Uterus (tissue), 2 donors: ENCODE data around the gene SFXN1.

Experiments
- CTCF ChIP-seq, 4 experiments: fragments of 200-600 bp in 2 of 4; fragments of 450-650 bp in 2 of 4; sonication (generic) in 2 of 4; IDR thresholded peaks; one replicate each; pipeline ENCODE4 v1.5.1; 2016 to 2019; ENCODE audit warnings: antibody characterized with exemption in 4 of 4, mild to moderate bottlenecking in 2 of 4, moderate library complexity in 1 of 4
- POLR2A ChIP-seq, 2 donors: fragments of 450-650 bp; IDR thresholded peaks; one replicate each; pipeline ENCODE4 v1.6.1; 2016; ENCODE audit warnings: antibody characterized with exemption in 2 of 2, mild to moderate bottlenecking in 1 of 2, moderate library complexity in 1 of 2

DNA sequence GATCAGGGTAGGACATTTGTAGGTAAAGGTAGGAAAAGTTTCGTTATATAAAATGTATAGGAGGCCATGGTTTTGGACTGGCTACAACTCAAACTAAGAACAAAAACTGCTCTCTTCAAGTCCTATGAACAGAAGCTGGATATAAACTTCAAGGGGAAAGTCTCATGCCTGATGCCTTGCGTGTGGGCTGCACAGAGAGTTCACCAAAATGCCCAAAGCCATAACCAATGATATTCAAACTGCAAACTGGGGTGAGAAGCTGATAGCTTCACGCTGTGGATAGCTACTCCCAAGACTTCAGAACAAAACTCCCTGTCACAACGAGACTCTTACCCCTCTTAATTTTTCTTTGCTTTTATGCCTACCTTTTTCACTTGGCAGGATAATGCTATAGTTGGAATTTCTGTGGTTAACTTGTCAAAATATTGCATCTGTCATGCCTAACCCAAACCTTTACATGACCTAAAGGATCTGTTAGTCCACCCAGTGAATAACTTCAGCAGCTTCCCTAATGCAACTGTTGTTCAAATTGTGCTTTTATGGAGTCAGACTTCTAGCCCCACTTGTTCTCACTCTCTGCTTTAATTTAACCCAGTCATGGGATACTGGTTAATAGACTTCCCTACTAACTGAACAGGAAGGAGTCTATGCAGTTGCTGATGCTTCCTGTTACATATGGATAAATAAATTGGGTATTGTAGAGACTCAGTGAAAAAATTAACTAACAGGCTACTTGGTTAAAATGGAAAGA, 71.9 kb downstream of the SFXN1 start:
- TF ChIP-seq CTCF (IDR thresholded peaks at IDR 0.05) = no peak
- no peak for TF ChIP-seq POLR2A (IDR thresholded peaks at IDR 0.05)
